Measurements from ENCODE around the gene LHX4.

Gene LHX4

GRCh38 chr1:180229483-180230415, at the start of gene LHX4:
Gene LHX4 (plus strand): TSS chr1:180230264. CDS start chr1:180230530, 266 bp downstream.
- DNase-seq (ENCODE audit: low read depth in 2 of 2), result no peak

DNA sequence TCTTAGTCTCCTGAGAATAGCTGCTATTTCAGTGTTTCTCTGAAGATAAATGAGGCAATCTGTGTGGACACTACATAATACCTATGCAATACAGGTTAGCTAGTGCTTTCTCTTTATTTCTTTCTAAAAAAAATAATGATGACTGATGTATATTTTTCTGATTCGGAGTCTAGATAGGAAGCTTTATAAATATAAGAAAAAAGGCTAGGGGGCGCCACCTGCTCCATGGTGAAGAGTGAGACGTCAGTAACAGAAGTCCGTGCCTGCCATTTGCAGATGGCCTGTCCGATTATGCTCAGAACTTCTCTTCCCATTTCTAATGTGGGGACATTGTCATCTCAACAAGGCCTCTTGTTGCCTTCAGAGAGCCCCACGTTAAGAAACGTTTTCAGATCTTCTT, 49.0 kb upstream of the LHX4 start:
- no peak for DNase-seq (ENCODE audit: low read depth in 2 of 2)

DNA sequence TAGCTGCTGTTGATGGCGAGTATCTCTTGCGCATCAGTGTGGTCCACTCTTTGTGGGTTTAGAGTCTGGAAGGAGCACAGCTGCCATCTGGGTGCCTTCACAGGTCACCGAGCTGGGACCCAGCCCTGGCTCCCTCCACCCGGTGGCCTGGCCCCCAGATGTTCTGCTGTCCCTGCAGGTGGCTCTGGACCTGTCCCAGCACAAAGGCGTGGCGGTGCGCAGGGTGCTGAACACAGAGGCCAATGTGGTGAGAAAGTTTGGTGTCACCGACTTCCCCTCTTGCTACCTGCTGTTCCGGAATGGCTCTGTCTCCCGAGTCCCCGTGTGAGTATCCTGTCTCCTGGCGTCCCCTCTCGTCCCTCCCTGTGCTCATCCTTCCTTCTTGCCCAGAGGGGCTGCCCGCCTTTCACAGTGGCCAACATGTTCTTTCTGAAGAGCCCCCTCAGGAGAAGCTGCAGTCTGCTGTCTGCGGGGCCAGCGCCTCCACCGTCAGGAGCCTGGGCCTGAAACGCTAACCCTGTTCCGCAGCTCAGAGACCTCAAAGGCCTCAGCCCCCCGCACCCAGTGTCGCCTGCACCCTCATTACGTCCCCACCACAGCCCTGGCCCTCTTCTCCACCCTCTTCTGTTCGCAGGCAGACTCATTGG, 47.9 kb upstream of the LHX4 start:
- DNase-seq (ENCODE audit: low read depth in 2 of 2), result no peak

DNA sequence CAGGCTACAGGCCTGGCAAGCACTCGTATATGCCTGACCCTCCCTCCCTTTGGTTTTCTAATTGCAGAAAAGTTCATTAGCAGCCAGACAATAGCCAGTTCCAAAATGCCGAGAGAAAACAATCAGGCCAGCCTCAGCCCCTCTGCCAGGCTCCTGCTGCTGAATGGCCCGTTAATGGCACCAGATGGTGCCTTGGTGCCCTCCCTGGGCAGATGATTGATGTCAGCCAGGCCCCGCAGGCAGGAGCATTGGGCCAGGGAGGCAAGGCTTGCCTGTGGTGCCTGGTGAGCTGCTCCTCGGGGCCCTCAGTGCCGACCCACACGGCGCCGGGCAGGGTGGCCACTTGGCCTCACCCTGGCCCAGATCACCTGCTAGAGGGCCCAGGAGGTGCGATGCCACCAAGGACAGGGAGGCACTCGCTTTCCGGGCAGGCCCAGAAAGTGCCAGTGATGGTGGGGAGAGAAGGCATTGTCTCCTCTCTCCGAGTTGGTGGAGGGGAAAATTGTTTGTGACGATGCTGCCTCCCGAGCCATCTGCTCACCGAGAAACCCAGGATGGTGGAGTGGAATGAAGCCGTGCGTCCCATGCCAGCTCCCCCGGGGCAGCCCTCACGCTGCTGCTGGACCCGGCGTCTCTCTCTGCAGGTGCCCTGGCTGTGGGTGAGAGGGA, 47.3 kb upstream of the LHX4 start:
- no peak for DNase-seq (ENCODE audit: low read depth in 2 of 2)

GRCh38 chr1:180183426-180183825, 46.6 kb upstream of the LHX4 start:
- no peak for DNase-seq (ENCODE audit: low read depth in 2 of 2)

DNA sequence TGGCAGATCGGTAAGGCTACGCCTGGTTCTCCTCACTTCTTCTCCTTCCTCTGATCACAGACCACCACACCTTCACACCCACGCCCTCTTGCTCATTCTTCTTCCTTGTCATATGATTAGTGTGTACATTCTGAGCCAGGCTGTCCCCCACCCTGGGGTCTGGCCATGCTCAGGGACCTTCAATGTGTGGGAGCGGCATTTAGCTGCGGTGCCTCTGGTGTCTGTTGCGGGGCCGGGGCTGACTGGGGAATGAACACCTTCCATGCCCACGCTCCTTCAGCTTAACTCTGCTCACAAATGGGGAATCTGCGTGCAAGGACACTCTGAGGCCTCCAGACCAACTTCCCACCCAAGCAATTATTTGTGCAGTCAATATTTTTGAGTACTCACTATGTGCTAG, 46.0 kb upstream of the LHX4 start:
- no peak for DNase-seq (ENCODE audit: low read depth in 2 of 2)

DNA sequence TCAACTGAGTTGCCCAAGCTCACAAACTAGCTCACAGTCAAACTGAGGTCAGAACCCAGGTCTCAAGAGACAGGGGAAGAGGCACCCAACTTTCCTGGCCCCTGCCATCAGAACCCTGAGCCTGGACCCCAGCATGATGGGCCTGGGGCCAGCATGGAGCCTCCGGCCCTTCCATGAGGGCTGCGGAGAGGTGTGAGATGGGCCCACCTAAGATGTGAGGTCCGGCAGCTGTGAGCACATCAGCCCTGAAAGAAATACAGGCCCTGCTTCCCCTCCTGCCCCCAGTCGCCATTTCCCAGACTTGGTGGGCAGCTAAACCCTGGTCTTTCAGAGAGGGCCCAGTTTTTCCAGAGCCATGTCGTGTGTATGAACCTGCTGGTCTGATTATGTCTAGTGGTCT, 44.8 kb upstream of the LHX4 start:
- DNase-seq (ENCODE audit: low read depth in 2 of 2), result no peak

DNA sequence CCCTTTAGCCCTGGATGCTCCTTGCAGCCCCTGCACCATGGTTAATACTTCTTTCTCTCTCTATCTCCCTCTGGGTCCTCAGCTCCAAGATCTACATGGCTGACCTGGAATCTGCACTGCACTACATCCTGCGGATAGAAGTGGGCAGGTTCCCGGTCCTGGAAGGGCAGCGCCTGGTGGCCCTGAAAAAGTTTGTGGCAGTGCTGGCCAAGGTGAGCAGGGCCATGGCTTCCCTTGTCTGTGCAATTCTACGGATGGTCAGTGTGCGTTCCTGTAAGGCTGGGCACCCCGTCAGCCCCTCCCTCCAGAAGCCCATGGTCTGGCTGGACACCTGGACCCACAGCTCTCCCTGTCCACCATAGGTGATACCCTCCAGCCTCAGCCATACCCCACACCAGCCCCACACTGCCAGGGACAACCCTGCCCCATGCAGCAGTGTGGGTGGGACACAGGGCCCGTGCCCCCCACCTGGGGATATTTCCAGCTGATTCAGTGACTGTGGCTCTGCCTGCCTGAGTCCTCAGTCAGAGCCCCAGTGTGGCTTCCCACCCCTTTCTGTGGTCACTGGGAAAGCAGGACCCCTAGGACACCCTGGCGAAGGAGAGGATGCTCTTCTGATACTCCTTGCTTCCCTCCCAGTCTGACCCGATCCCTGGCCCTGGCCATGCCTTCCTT, 44.0 kb upstream of the LHX4 start:
- DNase-seq (ENCODE audit: low read depth in 2 of 2), result no peak

- no peak for DNase-seq (ENCODE audit: low read depth in 2 of 2)
Measured at GRCh38 chr1:180186831-180187230, 43.2 kb upstream of the LHX4 start.

- no peak for DNase-seq (ENCODE audit: low read depth in 2 of 2)
Measured at GRCh38 chr1:180187626-180188025, 42.4 kb upstream of the LHX4 start.

GRCh38 chr1:180188091-180188506, 42.0 kb upstream of the LHX4 start:
- no peak for DNase-seq (ENCODE audit: low read depth in 2 of 2)

GRCh38 chr1:180188684-180189175, 41.3 kb upstream of the LHX4 start:
- DNase-seq (ENCODE audit: low read depth in 2 of 2), result no peak

DNA sequence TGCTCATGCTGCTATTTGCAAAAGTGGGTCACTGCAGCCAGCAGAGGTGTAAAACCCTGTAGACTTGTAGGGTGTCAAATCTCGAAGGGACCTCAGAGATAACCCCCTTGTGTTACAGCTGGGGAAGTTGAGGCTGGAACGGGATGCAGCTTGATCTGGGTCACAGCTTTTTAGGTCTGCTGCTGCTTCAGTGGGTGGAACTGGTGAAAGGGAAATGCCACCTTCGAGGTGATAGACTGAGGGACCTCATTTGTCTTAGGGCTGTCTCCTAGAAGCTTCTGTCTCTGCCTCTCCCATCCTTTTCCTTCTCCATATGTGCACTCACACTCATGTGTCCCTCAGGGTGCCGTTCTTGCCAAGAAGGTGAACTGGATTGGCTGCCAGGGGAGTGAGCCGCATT, 40.0 kb upstream of the LHX4 start:
- no peak for DNase-seq (ENCODE audit: low read depth in 2 of 2)

- no peak for DNase-seq (ENCODE audit: low read depth in 2 of 2)
Measured at GRCh38 chr1:180192172-180192571, 37.9 kb upstream of the LHX4 start.

DNA sequence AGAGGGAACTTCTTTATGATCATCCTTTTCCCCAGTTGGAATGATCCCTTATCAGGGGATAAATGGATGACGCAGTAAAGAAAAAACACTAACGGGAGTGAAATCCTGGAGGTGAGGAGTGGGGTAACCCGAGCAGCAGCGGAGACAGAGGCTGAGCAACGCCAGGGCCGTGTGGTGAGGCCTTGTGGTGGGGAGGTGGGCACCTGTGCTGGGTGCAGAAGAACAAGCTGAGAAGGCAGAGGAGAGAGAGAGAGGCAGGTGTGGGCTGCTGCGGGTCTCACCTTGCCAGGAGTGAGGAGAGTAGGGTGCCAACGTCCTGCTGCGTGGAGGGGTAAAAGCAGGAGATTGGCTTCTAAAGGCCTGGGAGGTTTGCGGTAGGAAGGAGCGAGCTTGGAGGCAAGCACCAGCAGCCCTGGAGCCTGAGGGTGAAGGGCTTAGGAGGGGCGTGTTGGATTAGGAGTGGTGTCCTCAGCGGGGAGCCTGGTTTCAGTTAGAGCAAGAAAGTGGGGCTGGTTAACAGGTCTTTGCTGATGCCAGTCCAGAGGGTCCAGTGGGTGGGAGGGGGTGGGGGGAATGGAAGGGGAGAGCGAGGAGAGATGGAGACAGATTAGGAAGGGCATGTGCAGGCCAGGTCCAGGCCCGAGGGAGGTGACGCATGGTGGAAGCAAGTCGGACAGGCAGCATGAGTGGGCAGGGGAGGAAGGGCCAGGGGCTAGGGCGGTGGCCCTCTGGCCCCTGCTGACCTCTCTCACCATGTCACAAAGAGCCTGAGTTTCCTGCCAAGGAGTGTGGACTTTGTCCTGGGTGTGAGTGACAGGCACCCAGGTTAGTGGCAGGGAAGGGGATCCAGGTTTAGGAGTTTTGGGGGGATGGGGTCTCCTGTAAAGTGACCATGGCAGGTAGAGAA, 36.7 kb upstream of the LHX4 start:
- no peak for DNase-seq (ENCODE audit: low read depth in 2 of 2)

GRCh38 chr1:180194048-180194425, 36.0 kb upstream of the LHX4 start:
- DNase-seq (ENCODE audit: low read depth in 2 of 2), result no peak

DNA sequence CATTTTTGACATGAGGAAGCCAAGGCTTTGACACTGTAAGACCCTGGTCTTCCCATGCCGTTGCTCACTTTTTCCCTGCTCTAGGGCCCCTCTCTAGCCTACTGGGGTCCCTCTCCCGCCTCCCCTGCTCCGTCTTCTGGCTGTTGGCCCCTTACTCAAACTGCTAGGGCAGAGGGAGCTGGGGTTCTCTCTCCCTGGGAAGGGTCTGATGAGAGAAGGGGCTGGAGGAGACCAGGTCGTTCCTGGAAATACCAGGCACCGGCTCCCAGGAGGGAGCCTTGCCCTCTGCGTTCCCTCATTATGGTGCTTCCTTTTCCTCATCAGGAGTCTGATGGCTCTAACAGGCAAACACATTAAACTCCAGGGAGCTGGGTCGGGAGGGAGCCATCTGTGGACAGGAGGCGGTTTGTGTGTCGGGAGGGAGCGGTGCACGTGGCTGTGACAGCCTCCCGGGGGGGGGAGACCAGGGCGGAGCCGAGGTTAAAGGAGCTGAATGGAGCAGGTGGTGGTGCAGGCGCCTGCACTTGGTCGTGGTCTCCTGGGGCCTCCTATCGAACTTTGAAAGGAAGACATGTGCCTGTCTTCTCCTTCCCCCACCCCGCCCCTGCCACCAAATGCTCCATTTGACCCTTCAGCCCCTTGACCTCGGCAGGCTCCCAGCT, 35.4 kb upstream of the LHX4 start:
- DNase-seq (ENCODE audit: low read depth in 2 of 2), result no peak

GRCh38 chr1:180195401-180195800, 34.7 kb upstream of the LHX4 start:
- DNase-seq (ENCODE audit: low read depth in 2 of 2), result no peak

- DNase-seq (ENCODE audit: low read depth in 2 of 2), result no peak
Measured at GRCh38 chr1:180195916-180196315, 34.1 kb upstream of the LHX4 start.

DNA sequence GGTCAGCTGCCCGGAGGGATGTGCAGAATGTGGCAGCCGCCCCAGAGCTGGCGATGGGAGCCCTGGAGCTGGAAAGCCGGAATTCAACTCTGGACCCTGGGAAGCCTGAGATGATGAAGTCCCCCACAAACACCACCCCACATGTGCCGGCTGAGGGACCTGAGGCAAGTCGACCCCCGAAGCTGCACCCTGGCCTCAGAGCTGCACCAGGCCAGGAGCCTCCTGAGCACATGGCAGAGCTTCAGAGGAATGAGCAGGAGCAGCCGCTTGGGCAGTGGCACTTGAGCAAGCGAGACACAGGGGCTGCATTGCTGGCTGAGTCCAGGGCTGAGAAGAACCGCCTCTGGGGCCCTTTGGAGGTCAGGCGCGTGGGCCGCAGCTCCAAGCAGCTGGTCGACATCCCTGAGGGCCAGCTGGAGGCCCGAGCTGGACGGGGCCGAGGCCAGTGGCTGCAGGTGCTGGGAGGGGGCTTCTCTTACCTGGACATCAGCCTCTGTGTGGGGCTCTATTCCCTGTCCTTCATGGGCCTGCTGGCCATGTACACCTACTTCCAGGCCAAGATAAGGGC, 33.5 kb upstream of the LHX4 start:
- DNase-seq (ENCODE audit: low read depth in 2 of 2), result no peak

All from activated CD4-positive, alpha-beta T cell treated with anti-CD3 and anti-CD28 coated beads for 24 hours (primary cell).